Measurements from ENCODE around the gene PAX9. TPM values are rescaled to one million over a fixed set of nuclear protein-coding genes. Genes with fewer than 3 reads are reported as not detected.

PAX9 gene
- total RNA-seq, 1 donor from 2014 or later = not detected

DNA sequence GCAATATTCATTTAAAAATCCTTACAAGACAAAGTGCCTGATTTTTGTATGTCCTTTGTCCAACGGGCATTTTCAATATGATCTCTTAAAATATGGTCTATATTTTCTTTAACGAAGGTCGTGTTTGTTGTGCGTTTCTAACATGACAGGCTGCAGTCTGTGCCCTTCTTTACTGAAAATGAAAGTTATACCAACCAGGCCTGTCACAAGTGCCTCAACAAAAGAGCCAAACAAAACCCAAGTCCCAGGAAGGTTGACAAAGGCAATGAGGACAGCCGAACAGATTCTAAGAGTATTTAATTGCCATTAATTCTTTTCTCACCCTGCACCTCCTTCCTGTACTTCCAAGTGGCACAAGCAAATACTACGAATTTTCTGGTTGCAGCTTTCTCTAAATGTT, 13.9 kb downstream of the PAX9 start:
- intact Hi-C loops (cut with micrococcal nuclease) = no loop called here
- no peak overlapping the region for H3K27ac Mint-ChIP-seq
- H3K4me3 Mint-ChIP-seq = no peak overlapping the region
- H3K9me3 Mint-ChIP-seq = no peaks in the 10 kb centered on the region
- peaks cover 5% of the 10 kb centered on the region for H3K27me3 Mint-ChIP-seq
- ChIA-PET POLR2A (no interaction called here), CTCF (no interaction called here)
- H3K36me3 Mint-ChIP-seq (ENCODE audit: low read depth) = no peaks in the 10 kb centered on the region
- DNase-seq (no peak), ATAC-seq (ENCODE audit: low read depth) (no peak)
- no peaks in the 10 kb centered on the region for H3K4me1 Mint-ChIP-seq
- TF ChIP-seq, protein P1, sequence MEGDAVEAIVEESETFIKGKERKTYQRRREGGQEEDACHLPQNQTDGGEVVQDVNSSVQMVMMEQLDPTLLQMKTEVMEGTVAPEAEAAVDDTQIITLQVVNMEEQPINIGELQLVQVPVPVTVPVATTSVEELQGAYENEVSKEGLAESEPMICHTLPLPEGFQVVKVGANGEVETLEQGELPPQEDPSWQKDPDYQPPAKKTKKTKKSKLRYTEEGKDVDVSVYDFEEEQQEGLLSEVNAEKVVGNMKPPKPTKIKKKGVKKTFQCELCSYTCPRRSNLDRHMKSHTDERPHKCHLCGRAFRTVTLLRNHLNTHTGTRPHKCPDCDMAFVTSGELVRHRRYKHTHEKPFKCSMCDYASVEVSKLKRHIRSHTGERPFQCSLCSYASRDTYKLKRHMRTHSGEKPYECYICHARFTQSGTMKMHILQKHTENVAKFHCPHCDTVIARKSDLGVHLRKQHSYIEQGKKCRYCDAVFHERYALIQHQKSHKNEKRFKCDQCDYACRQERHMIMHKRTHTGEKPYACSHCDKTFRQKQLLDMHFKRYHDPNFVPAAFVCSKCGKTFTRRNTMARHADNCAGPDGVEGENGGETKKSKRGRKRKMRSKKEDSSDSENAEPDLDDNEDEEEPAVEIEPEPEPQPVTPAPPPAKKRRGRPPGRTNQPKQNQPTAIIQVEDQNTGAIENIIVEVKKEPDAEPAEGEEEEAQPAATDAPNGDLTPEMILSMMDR (IDR thresholded peaks at IDR 0.05) = no peak

DNA sequence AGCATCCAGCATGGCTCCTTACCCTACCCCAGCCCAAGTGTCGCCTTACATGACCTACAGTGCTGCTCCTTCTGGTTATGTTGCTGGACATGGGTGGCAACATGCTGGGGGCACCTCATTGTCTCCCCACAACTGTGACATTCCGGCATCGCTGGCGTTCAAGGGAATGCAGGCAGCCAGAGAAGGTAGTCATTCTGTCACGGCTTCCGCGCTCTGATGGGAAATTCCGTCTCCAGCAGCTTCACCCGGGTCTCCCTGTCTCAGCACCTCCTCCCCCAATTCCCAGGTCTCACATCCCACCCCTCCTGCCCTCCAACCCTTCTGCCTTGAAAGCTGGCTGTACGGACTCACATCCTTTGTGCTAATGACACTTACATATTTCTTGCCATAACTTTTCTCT, 14.6 kb downstream of the PAX9 start:
- TF ChIP-seq, protein P1 (IDR thresholded peaks at IDR 0.05) = no peak
- DNase-seq (no peak), ATAC-seq (ENCODE audit: low read depth) (no peak)
- Mint-ChIP-seq H3K27me3 (peaks cover 5% of the 10 kb centered on the region), H3K4me1 (no peaks in the 10 kb centered on the region), H3K4me3 (no peak overlapping the region), H3K36me3 (ENCODE audit: low read depth) (no peaks in the 10 kb centered on the region), H3K9me3 (no peaks in the 10 kb centered on the region), H3K27ac (no peak overlapping the region)
- POLR2A ChIA-PET = no interaction called here
- CTCF ChIA-PET = no interaction called here
- intact Hi-C loops (cut with micrococcal nuclease) = no loop called here

DNA sequence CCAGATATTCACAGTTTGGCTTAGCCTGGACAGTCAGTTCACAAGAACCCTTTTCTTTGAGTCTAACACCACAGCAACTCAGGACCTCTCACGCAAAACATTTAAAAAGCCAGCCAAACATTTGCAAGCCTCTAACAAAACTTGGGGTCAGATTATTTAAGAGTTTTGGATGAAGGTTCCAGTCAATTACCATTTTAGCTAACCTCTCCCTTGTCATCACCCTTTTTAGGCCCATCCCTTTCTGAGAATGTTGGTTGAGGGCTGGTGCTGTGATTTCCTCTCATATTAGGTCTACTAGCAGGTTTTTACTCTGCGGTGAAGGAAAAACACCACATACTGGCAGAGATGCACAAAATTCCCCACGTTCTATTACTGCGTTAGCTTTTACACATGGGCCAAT, 20.7 kb downstream of the PAX9 start:
- no peak for ATAC-seq (ENCODE audit: low read depth)
- TF ChIP-seq, protein P1 (IDR thresholded peaks at IDR 0.05) = no peak
- H3K4me3 Mint-ChIP-seq = no peak overlapping the region
- POLR2A ChIA-PET = no interaction called here
- peaks cover 2% of the 10 kb centered on the region for H3K27me3 Mint-ChIP-seq
- H3K27ac Mint-ChIP-seq = no peak overlapping the region
- no peaks in the 10 kb centered on the region for H3K4me1 Mint-ChIP-seq
- intact Hi-C loops (cut with micrococcal nuclease) = no loop called here
- no peaks in the 10 kb centered on the region for H3K9me3 Mint-ChIP-seq
- no peaks in the 10 kb centered on the region for H3K36me3 Mint-ChIP-seq (ENCODE audit: low read depth)
- no peak for DNase-seq
- CTCF ChIA-PET = no interaction called here

DNA sequence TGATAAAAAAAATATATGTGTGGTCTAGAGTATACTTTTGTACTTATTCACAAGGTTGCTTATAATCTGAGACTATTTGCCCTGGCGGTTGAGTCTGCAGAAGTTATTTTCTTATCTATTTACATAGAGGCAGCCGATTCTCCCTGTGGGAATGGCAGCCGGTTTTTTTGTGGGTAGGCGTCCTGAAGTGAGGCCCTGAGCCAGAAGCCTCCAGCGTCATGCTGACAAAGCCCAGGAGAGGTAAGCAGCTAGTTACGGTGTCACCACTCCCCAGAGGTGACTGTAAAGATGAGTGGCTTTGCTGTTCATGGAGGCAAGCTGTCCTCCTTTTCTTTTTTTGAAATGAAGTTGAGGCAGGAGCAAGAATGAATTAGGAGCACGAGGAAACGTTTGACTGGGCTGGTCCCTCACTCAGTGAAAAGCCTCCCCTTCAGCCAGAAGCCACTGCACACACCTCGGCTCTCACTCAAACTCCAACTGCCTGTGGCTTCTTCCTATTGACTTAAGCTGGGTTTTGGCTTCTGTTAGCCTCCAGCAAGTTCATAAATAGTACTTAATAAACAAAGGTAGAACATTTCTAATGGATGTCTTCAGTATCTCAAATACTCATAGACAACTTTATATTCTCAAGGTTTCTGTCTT, 21.5 kb downstream of the PAX9 start:
- Mint-ChIP-seq H3K4me3 (no peak overlapping the region), H3K9me3 (no peaks in the 10 kb centered on the region), H3K36me3 (ENCODE audit: low read depth) (no peaks in the 10 kb centered on the region), H3K27me3 (peaks cover 2% of the 10 kb centered on the region), H3K4me1 (no peaks in the 10 kb centered on the region), H3K27ac (no peak overlapping the region)
- ATAC-seq (ENCODE audit: low read depth) (no peak), DNase-seq (no peak)
- intact Hi-C loops (cut with micrococcal nuclease) = no loop called here
- CTCF ChIA-PET = no interaction called here
- TF ChIP-seq, protein P1 (IDR thresholded peaks at IDR 0.05) = no peak
- POLR2A ChIA-PET = no interaction called here

DNA sequence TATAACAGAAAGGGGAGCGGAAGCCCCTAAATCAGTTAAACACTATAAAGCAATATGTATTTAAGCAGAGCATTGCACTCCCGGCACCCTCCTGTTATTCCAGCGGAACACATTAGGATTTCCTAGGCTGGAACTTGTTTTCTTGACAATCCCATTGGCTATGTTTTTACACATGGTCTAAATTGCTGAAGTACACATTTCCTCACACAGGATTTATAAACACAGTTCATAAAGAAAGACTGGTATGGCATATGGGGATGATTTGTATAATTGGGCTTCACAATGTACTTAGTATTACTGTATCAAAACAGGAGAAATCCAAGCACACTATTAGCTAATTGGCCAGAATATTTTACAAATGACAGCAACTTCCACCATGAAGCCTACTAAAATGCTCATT, 23.3 kb downstream of the PAX9 start:
- intact Hi-C loops (cut with micrococcal nuclease) = no loop called here
- DNase-seq (no peak), ATAC-seq (ENCODE audit: low read depth) (no peak)
- Mint-ChIP-seq H3K4me1 (no peaks in the 10 kb centered on the region), H3K27ac (no peak overlapping the region), H3K9me3 (no peaks in the 10 kb centered on the region), H3K27me3 (peaks cover 2% of the 10 kb centered on the region), H3K4me3 (no peak overlapping the region), H3K36me3 (ENCODE audit: low read depth) (no peaks in the 10 kb centered on the region)
- TF ChIP-seq, protein P1 (IDR thresholded peaks at IDR 0.05) = no peak
- CTCF ChIA-PET = no interaction called here
- POLR2A ChIA-PET = no interaction called here

Data from activated B cell treated with CpG ODN at 0.5 μM for 24 hours (primary cell).